ENCODE data around the gene CLRN1. TPM values are rescaled to one million over a fixed set of nuclear protein-coding genes. Genes with fewer than 3 reads are reported as not detected.
"Not testable (repeated sequence)": the region's sequence is repeated elsewhere in the genome, so short reads cannot be mapped to it uniquely, and the experiment has no call there.

Gene CLRN1
- total and polyA plus RNA-seq, 2 of the 13 experiments (the other 11 are each of a cell fraction or from before 2014, with no cell fraction given): not detected

- TF ChIP-seq SOX13 (IDR thresholded peaks at IDR 0.05): no peak
- no peak for TF ChIP-seq SOX13 (CRISPR knock-in tag; conservative IDR thresholded peaks at IDR 0.05 in 1 of 2, IDR thresholded peaks at IDR 0.05 in 1 of 2)
- TF ChIP-seq SNAPC5 (CRISPR knock-in tag; IDR thresholded peaks at IDR 0.05; ENCODE audit: borderline replicate concordance): no peak
- no peak for TF ChIP-seq LBX2 (CRISPR knock-in tag; IDR thresholded peaks at IDR 0.05; ENCODE audit: borderline replicate concordance)
- no peak for TF ChIP-seq GPN1 (CRISPR knock-in tag; IDR thresholded peaks at IDR 0.05; ENCODE audit: borderline replicate concordance)
Measured at GRCh38 chr3:150995510-150995909, 23.0 kb upstream of the CLRN1 start (continued).

GRCh38 chr3:150989208-150989607 is 16.7 kb upstream of the CLRN1 start:
- H3K4me1 ChIP-seq (ENCODE audit: insufficient read depth, low read length): no peaks in the 10 kb centered on the region
- H3K4me2 ChIP-seq (ENCODE audit: low read depth, low read length): no peak overlapping the region
- no peak for ATAC-seq
- no peak for DNase-seq (ENCODE audit: low spot score)
- no TSS peak for BruUV-seq (replicated peaks)
- intact Hi-C loops (cut with micrococcal nuclease; ENCODE audit: unreplicated experiment): no loop called here
- WGBS (ENCODE audit: low lambda C conversion rate): 0% methylated on average over 2 of the region's 2 CpGs
- no peak overlapping the region for H3K4me3 ChIP-seq (replicated peaks in 1 of 3; ENCODE audit: insufficient read depth in 1 of 3, low read depth in 2 of 3, low read length in 3 of 3)
- no peak overlapping the region for H3K9ac ChIP-seq (ENCODE audit: insufficient read depth, low read depth, low read length)
- in situ Hi-C loops (cut with HindIII; ENCODE audit: extremely low pct_ligation_motif_present, low pct_unique_long_range_greater_than_20kb): no loop called here
- H3K9me3 ChIP-seq (ENCODE audit: low read length): no peaks in the 10 kb centered on the region
- H3K27me3 ChIP-seq (ENCODE audit: control insufficient read depth in 1 of 2, insufficient read depth in 2 of 2, low read length in 2 of 2): no peaks in the 10 kb centered on the region
- H2AFZ ChIP-seq (ENCODE audit: low read length): no peak overlapping the region
- no peaks in the 10 kb centered on the region for H3K79me2 ChIP-seq (ENCODE audit: insufficient read depth, low read length)
- ChIA-PET CTCF (ENCODE audit: low intra/inter-chr PET ratio, low total read pairs) (no interaction called here), POLR2A (no interaction called here)
- H4K20me1 ChIP-seq (ENCODE audit: insufficient read depth, low read length): no peaks in the 10 kb centered on the region
- FAIRE-seq: no peak
- TF ChIP-seq ZNF501 (CRISPR knock-in tag; IDR thresholded peaks at IDR 0.05) (no peak), ZNF367 (CRISPR knock-in tag; IDR thresholded peaks at IDR 0.05; ENCODE audit: borderline replicate concordance) (no peak), ATF4 (CRISPR knock-in tag; IDR thresholded peaks at IDR 0.05) (no peak), ZBTB26 (CRISPR knock-in tag; IDR thresholded peaks at IDR 0.05; ENCODE audit: borderline replicate concordance) (no peak), HNF1B (CRISPR knock-in tag; IDR thresholded peaks at IDR 0.05) (no peak), MBD4 (IDR thresholded peaks at IDR 0.05; ENCODE audit: borderline replicate concordance, low read length) (no peak), ZNF333 (CRISPR knock-in tag; IDR thresholded peaks at IDR 0.05; ENCODE audit: borderline replicate concordance) (no peak), PCBP1 (IDR thresholded peaks at IDR 0.05; ENCODE audit: borderline replicate concordance, low read depth, low read length) (no peak)
- no peaks in the 10 kb centered on the region for H3K36me3 ChIP-seq (replicated peaks in 1 of 2; ENCODE audit: control insufficient read depth in 1 of 2, insufficient read depth in 2 of 2, low read length in 2 of 2)
- no peak overlapping the region for H3K27ac ChIP-seq (ENCODE audit: extremely low read length, insufficient read depth, low read length)

- H3K27ac ChIP-seq (ENCODE audit: extremely low read length, insufficient read depth, low read length); ATAC-seq; FAIRE-seq; in situ Hi-C loops (cut with HindIII; ENCODE audit: extremely low pct_ligation_motif_present, low pct_unique_long_range_greater_than_20kb); H3K9me3 ChIP-seq (ENCODE audit: low read length); BruUV-seq (replicated peaks); H3K4me3 ChIP-seq (replicated peaks in 1 of 3; ENCODE audit: insufficient read depth in 1 of 3, low read depth in 2 of 3, low read length in 3 of 3); H3K9ac ChIP-seq (ENCODE audit: insufficient read depth, low read depth, low read length); DNase-seq (ENCODE audit: low spot score); intact Hi-C loops (cut with micrococcal nuclease; ENCODE audit: unreplicated experiment); H3K36me3 ChIP-seq (replicated peaks in 1 of 2; ENCODE audit: control insufficient read depth in 1 of 2, insufficient read depth in 2 of 2, low read length in 2 of 2); H3K27me3 ChIP-seq (ENCODE audit: control insufficient read depth in 1 of 2, insufficient read depth in 2 of 2, low read length in 2 of 2); H3K79me2 ChIP-seq (ENCODE audit: insufficient read depth, low read length); H3K4me2 ChIP-seq (ENCODE audit: low read depth, low read length); H4K20me1 ChIP-seq (ENCODE audit: insufficient read depth, low read length); H2AFZ ChIP-seq (ENCODE audit: low read length); POLR2A ChIA-PET; CTCF ChIA-PET (ENCODE audit: low intra/inter-chr PET ratio, low total read pairs); H3K4me1 ChIP-seq (ENCODE audit: insufficient read depth, low read length): not testable (repeated sequence)
- 0% methylated on average over 1 of the region's 1 CpG for WGBS (ENCODE audit: low lambda C conversion rate)
Measured at GRCh38 chr3:150988395-150988794, 15.9 kb upstream of the CLRN1 start.

Data from HepG2 (cell line).